Vagina (tissue), 2 donors: ENCODE measurements around the gene ITGB3. TPM values are rescaled to one million over a fixed set of nuclear protein-coding genes. Genes with fewer than 3 reads are reported as not detected.

ENCODE experiments used
- DNase-seq, 2 donors: peaks; one replicate each; pipeline ENCODE4 v3.0.0-alpha.2; 2017; ENCODE audit errors: extremely low spot score in 2 of 2
- H3K27ac ChIP-seq: fragments of 200-600 bp; sonication (generic); one replicate; pipeline ENCODE4 v1.5.1; 2019
- H3K27me3 ChIP-seq: fragments of 200-600 bp; sonication (generic); one replicate; pipeline ENCODE4 v1.5.1; 2019
- H3K36me3 ChIP-seq, 2 donors: fragments of 200-600 bp; sonication (generic); one replicate each; pipeline ENCODE4 v1.5.1; 2017 to 2019
- H3K4me1 ChIP-seq: fragments of 200-600 bp; sonication (generic); one replicate; pipeline ENCODE4 v1.5.1; 2019
- H3K4me3 ChIP-seq, 2 donors: fragments of 200-600 bp; sonication (generic); 1 replicate in 1 of 2; 2 replicates in 1 of 2; pipeline ENCODE4 v1.5.1; 2016 to 2019
- H3K9me3 ChIP-seq: fragments of 200-600 bp; sonication (generic); one replicate; pipeline ENCODE4 v1.5.1; 2019
- CTCF ChIP-seq, 3 experiments: fragments of 450-650 bp in 2 of 3; fragments of 200-600 bp in 1 of 3; sonication (generic) in 1 of 3; IDR thresholded peaks; one replicate each; pipeline ENCODE4 v1.5.1; 2017 to 2019; ENCODE audit warnings: antibody characterized with exemption in 3 of 3, mild to moderate bottlenecking in 2 of 3, moderate library complexity in 2 of 3
- POLR2A ChIP-seq, 2 donors: fragments of 450-650 bp; IDR thresholded peaks; one replicate each; pipeline ENCODE4 v1.6.1; 2017; ENCODE audit warnings: antibody characterized with exemption in 2 of 2, mild to moderate bottlenecking in 2 of 2, moderate library complexity in 2 of 2
- POLR2AphosphoS5 ChIP-seq, 2 donors: sonication (generic); formaldehyde crosslinking; IDR thresholded peaks; one replicate each; pipeline ENCODE4 v1.9.0; 2017; ENCODE audit warnings: antibody characterized with exemption in 2 of 2, mild to moderate bottlenecking in 2 of 2, low read depth in 1 of 2; ENCODE audit not compliant: insufficient read depth in 1 of 2
- intact Hi-C: fragments of 100-400 bp; cut with DNase I; formaldehyde crosslinking; loops from one replicate; pipeline ENCODE4 v1.15.1; 2023
- total RNA-seq: library from RNA; depleted of rRNA; stranded (reverse); fragments of >200 nt; gene quantifications from one replicate; pipeline ENCODE4 v1.2.3, GENCODE V29; 2016

The ITGB3 gene
- total RNA-seq, 1 donor from 2014 or later = 6.1 TPM

GRCh38 chr17:47239619-47239966 lies 14.0 kb upstream of the ITGB3 start:
- no peaks in the 10 kb centered on the region for H3K9me3 ChIP-seq
- no peaks in the 10 kb centered on the region for H3K27me3 ChIP-seq
- DNase-seq = no peak
- TF ChIP-seq POLR2AphosphoS5 (IDR thresholded peaks at IDR 0.05; ENCODE audit: insufficient read depth in 1 of 2, low read depth in 1 of 2) (no peak), POLR2A (IDR thresholded peaks at IDR 0.05) (no peak), CTCF (IDR thresholded peaks at IDR 0.05) (no peak)
- H3K4me1 ChIP-seq = peaks cover 17% of the 10 kb centered on the region
- intact Hi-C loops = no loop called here
- H3K36me3 ChIP-seq = no peaks in the 10 kb centered on the region
- no peak overlapping the region for H3K4me3 ChIP-seq
- peak overlapping the region; percentile 22 for H3K27ac ChIP-seq

GRCh38 chr17:47239967-47240651 lies 13.5 kb upstream of the ITGB3 start:
- TF ChIP-seq CTCF (IDR thresholded peaks at IDR 0.05) (no peak), POLR2AphosphoS5 (IDR thresholded peaks at IDR 0.05; ENCODE audit: insufficient read depth in 1 of 2, low read depth in 1 of 2) (peak; percentile 32 to 35)
- H3K4me3 ChIP-seq = no peak overlapping the region
- H3K9me3 ChIP-seq = no peaks in the 10 kb centered on the region
- H3K36me3 ChIP-seq = no peaks in the 10 kb centered on the region
- DNase-seq = no peak
- intact Hi-C loops = no loop called here
- peak overlapping the region; percentile 22 for H3K27ac ChIP-seq
- H3K4me1 ChIP-seq = peaks cover 18% of the 10 kb centered on the region
- H3K27me3 ChIP-seq = no peaks in the 10 kb centered on the region

- Histone ChIP-seq H3K9me3 (no peaks in the 10 kb centered on the region), H3K27me3 (no peaks in the 10 kb centered on the region), H3K27ac (no peak overlapping the region), H3K4me1 (peaks cover 25% of the 10 kb centered on the region), H3K4me3 (no peak overlapping the region), H3K36me3 (no peaks in the 10 kb centered on the region)
- intact Hi-C loops = no loop called here
- no peak for DNase-seq
- TF ChIP-seq POLR2A (IDR thresholded peaks at IDR 0.05) (no peak), CTCF (IDR thresholded peaks at IDR 0.05) (no peak), POLR2AphosphoS5 (IDR thresholded peaks at IDR 0.05; ENCODE audit: insufficient read depth in 1 of 2, low read depth in 1 of 2) (no peak)
These were observed 12.8 kb upstream of the ITGB3 start for GRCh38 chr17:47240806-47241205.

- no peak overlapping the region for H3K27ac ChIP-seq
- TF ChIP-seq POLR2A (IDR thresholded peaks at IDR 0.05) = no peak
- H3K36me3 ChIP-seq = no peaks in the 10 kb centered on the region
- peaks cover 27% of the 10 kb centered on the region for H3K4me1 ChIP-seq
- no peaks in the 10 kb centered on the region for H3K27me3 ChIP-seq
- intact Hi-C loops = no loop called here
- H3K4me3 ChIP-seq = no peak overlapping the region
- no peak for DNase-seq
- no peaks in the 10 kb centered on the region for H3K9me3 ChIP-seq
These were observed 11.0 kb upstream of the ITGB3 start for GRCh38 chr17:47242648-47243047.

GRCh38 chr17:47243737-47244598 lies 9.7 kb upstream of the ITGB3 start:
- Histone ChIP-seq H3K27me3 (no peaks in the 10 kb centered on the region), H3K27ac (no peak overlapping the region), H3K36me3 (no peaks in the 10 kb centered on the region), H3K4me1 (peaks cover 27% of the 10 kb centered on the region), H3K4me3 (no peak overlapping the region), H3K9me3 (no peaks in the 10 kb centered on the region)
- intact Hi-C loops = no loop called here
- DNase-seq = no peak
- no peak for TF ChIP-seq CTCF (IDR thresholded peaks at IDR 0.05)
- no peak for TF ChIP-seq POLR2A (IDR thresholded peaks at IDR 0.05)
- no peak for TF ChIP-seq POLR2AphosphoS5 (IDR thresholded peaks at IDR 0.05; ENCODE audit: insufficient read depth in 1 of 2, low read depth in 1 of 2)
